ENCODE measurements around the gene SIRT4.

- TF ChIP-seq GATA2 (IDR thresholded peaks at IDR 0.05; ENCODE audit: low read depth, low read length) (no peak), GATA3 (IDR thresholded peaks at IDR 0.05; ENCODE audit: low read depth, low read length) (no peak)
Observed at GRCh38 chr12:120287491-120287890, 14.6 kb upstream of the SIRT4 start.
